ENCODE measurements around the gene ZNF609. TPM values are rescaled to one million over a fixed set of nuclear protein-coding genes. Genes with fewer than 3 reads are reported as not detected.
"Not testable (repeated sequence)": the region's sequence is repeated elsewhere in the genome, so short reads cannot be mapped to it uniquely, and the experiment has no call there.

The ZNF609 gene
- total RNA-seq, 1 experiment from 2014 or later: 49.0 TPM

- no peaks in the 10 kb centered on the region for H3K27me3 Mint-ChIP-seq (ENCODE audit: insufficient read depth, unreplicated experiment)
- no peak overlapping the region for H3K27ac Mint-ChIP-seq (ENCODE audit: low read depth, unreplicated experiment)
- H3K9me3 Mint-ChIP-seq (ENCODE audit: unreplicated experiment): no peaks in the 10 kb centered on the region
- peaks cover 6% of the 10 kb centered on the region for H3K36me3 Mint-ChIP-seq (ENCODE audit: insufficient read depth, unreplicated experiment)
- H3K4me1 Mint-ChIP-seq (ENCODE audit: insufficient read depth, unreplicated experiment): peaks cover 29% of the 10 kb centered on the region
- no peak for DNase-seq (ENCODE audit: unreplicated experiment)
- no peak overlapping the region for H3K4me3 Mint-ChIP-seq (ENCODE audit: unreplicated experiment)
- CTCF ChIA-PET: interaction anchor here (0.5 kb wide), 1 partner anchor 57 kb away, joined by 3 read pairs; no protein-coding TSS in a partner anchor
- POLR2A ChIA-PET: no interaction called here
- intact Hi-C loops (cut with micrococcal nuclease): no loop called here
- BruUV-seq (replicated peaks): no TSS peak
- no peak for TF ChIP-seq CTCF (IDR thresholded peaks at IDR 0.05; ENCODE audit: unreplicated experiment)
Observed at GRCh38 chr15:64599226-64599625, 138.8 kb downstream of the ZNF609 start.

GRCh38 chr15:64599716-64600115, 139.3 kb downstream of the ZNF609 start:
- no peak for TF ChIP-seq CTCF (IDR thresholded peaks at IDR 0.05; ENCODE audit: unreplicated experiment)
- Mint-ChIP-seq H3K9me3 (ENCODE audit: unreplicated experiment) (no peaks in the 10 kb centered on the region), H3K4me3 (ENCODE audit: unreplicated experiment) (no peak overlapping the region), H3K27me3 (ENCODE audit: insufficient read depth, unreplicated experiment) (no peaks in the 10 kb centered on the region), H3K36me3 (ENCODE audit: insufficient read depth, unreplicated experiment) (peaks cover 6% of the 10 kb centered on the region), H3K27ac (ENCODE audit: low read depth, unreplicated experiment) (no peak overlapping the region), H3K4me1 (ENCODE audit: insufficient read depth, unreplicated experiment) (peaks cover 29% of the 10 kb centered on the region)
- CTCF ChIA-PET: interaction anchor here (0.6 kb wide), 1 partner anchor 85 kb away, joined by 3 read pairs; no protein-coding TSS in a partner anchor
- intact Hi-C loops (cut with micrococcal nuclease): no loop called here
- no TSS peak for BruUV-seq (replicated peaks)
- peak; percentile 59 for DNase-seq (ENCODE audit: unreplicated experiment)
- POLR2A ChIA-PET: no interaction called here

- no peak for TF ChIP-seq CTCF (IDR thresholded peaks at IDR 0.05; ENCODE audit: unreplicated experiment)
- ChIA-PET CTCF (no interaction called here), POLR2A (interaction anchor here (0.6 kb wide), 1 partner anchor 9 kb away, joined by 6 read pairs; no protein-coding TSS in a partner anchor)
- Mint-ChIP-seq H3K27ac (ENCODE audit: low read depth, unreplicated experiment) (no peak overlapping the region), H3K4me3 (ENCODE audit: unreplicated experiment) (no peak overlapping the region), H3K27me3 (ENCODE audit: insufficient read depth, unreplicated experiment) (no peaks in the 10 kb centered on the region), H3K36me3 (ENCODE audit: insufficient read depth, unreplicated experiment) (peaks cover 6% of the 10 kb centered on the region), H3K9me3 (ENCODE audit: unreplicated experiment) (no peaks in the 10 kb centered on the region), H3K4me1 (ENCODE audit: insufficient read depth, unreplicated experiment) (peaks cover 29% of the 10 kb centered on the region)
- BruUV-seq (replicated peaks): no TSS peak
- intact Hi-C loops (cut with micrococcal nuclease): no loop called here
- no peak for DNase-seq (ENCODE audit: unreplicated experiment)
Observed at GRCh38 chr15:64600794-64601193, 140.4 kb downstream of the ZNF609 start.

GRCh38 chr15:64604319-64604718, 143.9 kb downstream of the ZNF609 start:
- Mint-ChIP-seq H3K4me3 (ENCODE audit: unreplicated experiment) (no peak overlapping the region), H3K36me3 (ENCODE audit: insufficient read depth, unreplicated experiment) (no peaks in the 10 kb centered on the region), H3K27me3 (ENCODE audit: insufficient read depth, unreplicated experiment) (no peaks in the 10 kb centered on the region), H3K27ac (ENCODE audit: low read depth, unreplicated experiment) (peak overlapping the region; percentile 58), H3K4me1 (ENCODE audit: insufficient read depth, unreplicated experiment) (peaks cover 20% of the 10 kb centered on the region), H3K9me3 (ENCODE audit: unreplicated experiment) (no peaks in the 10 kb centered on the region)
- POLR2A ChIA-PET: interaction anchor here (0.6 kb wide), 1 partner anchor 137 kb away, joined by 5 read pairs; no protein-coding TSS in a partner anchor
- intact Hi-C loops (cut with micrococcal nuclease): no loop called here
- no peak for DNase-seq (ENCODE audit: unreplicated experiment)
- no peak for TF ChIP-seq CTCF (IDR thresholded peaks at IDR 0.05; ENCODE audit: unreplicated experiment)
- CTCF ChIA-PET: interaction anchor here (0.6 kb wide), 1 partner anchor 109 kb away, joined by 3 read pairs; no protein-coding TSS in a partner anchor
- BruUV-seq (replicated peaks): no TSS peak

- H3K4me1 Mint-ChIP-seq (ENCODE audit: insufficient read depth, unreplicated experiment): peaks cover 12% of the 10 kb centered on the region
- H3K36me3 Mint-ChIP-seq (ENCODE audit: insufficient read depth, unreplicated experiment); H3K27ac Mint-ChIP-seq (ENCODE audit: low read depth, unreplicated experiment); DNase-seq (ENCODE audit: unreplicated experiment); intact Hi-C loops (cut with micrococcal nuclease); H3K27me3 Mint-ChIP-seq (ENCODE audit: insufficient read depth, unreplicated experiment); H3K4me3 Mint-ChIP-seq (ENCODE audit: unreplicated experiment); BruUV-seq (replicated peaks); H3K9me3 Mint-ChIP-seq (ENCODE audit: unreplicated experiment): not testable (repeated sequence)
- ChIA-PET CTCF (interaction anchor here (1.2 kb wide), 1 partner anchor 74 kb away, joined by 3 read pairs; no protein-coding TSS in a partner anchor), POLR2A (interaction anchor here (1.2 kb wide), 2 partner anchors 11 to 18 kb away, joined by 3 read pairs; no protein-coding TSS in a partner anchor)
Observed at GRCh38 chr15:64607416-64607815, 147.0 kb downstream of the ZNF609 start.

All from MCF 10A (cell line).